ENCODE measurements around the gene PPL. TPM values are rescaled to one million over a fixed set of nuclear protein-coding genes. Genes with fewer than 3 reads are reported as not detected.

The PPL gene
- total RNA-seq, 1 experiment from 2014 or later: 0.04 TPM

GRCh38 chr16:4882000-4882632, 54.8 kb downstream of the PPL start:
- Histone ChIP-seq H3K4me1 (ENCODE audit: insufficient read depth, low read length, poor library complexity, severe bottlenecking) (no peaks in the 10 kb centered on the region), H3K9me3 (ENCODE audit: low read depth, low read length, poor library complexity, severe bottlenecking) (no peaks in the 10 kb centered on the region), H3K27me3 (replicated peaks; ENCODE audit: insufficient read depth, low read depth, low read length, poor library complexity) (no peaks in the 10 kb centered on the region), H3K36me3 (ENCODE audit: insufficient read depth, low read length, poor library complexity, severe bottlenecking) (peaks cover 51% of the 10 kb centered on the region), H3K27ac (ENCODE audit: low read depth, low read length, poor library complexity, severe bottlenecking) (no peak overlapping the region), H3K4me3 (ENCODE audit: low read depth, low read length, poor library complexity, severe bottlenecking) (no peak overlapping the region)
- intact Hi-C loops (cut with micrococcal nuclease; ENCODE audit: unreplicated experiment): no loop called here
- POLR2A ChIA-PET (ENCODE audit: low non-redundant PET): no interaction called here
- TF ChIP-seq CTCF (conservative IDR thresholded peaks at IDR 0.05; ENCODE audit: low read depth, low read length) (no peak), EZH2 (IDR thresholded peaks at IDR 0.05; ENCODE audit: borderline replicate concordance, low read depth, low read length, poor library complexity, severe bottlenecking) (no peak)
- no TSS peak for BruUV-seq (replicated peaks)
- DNase-seq (ENCODE audit: low spot score): no peak
- CTCF ChIA-PET: no interaction called here

- Histone ChIP-seq H3K9me3 (ENCODE audit: low read depth, low read length, poor library complexity, severe bottlenecking) (no peaks in the 10 kb centered on the region), H3K27me3 (replicated peaks; ENCODE audit: insufficient read depth, low read depth, low read length, poor library complexity) (no peaks in the 10 kb centered on the region), H3K4me1 (ENCODE audit: insufficient read depth, low read length, poor library complexity, severe bottlenecking) (no peaks in the 10 kb centered on the region), H3K36me3 (ENCODE audit: insufficient read depth, low read length, poor library complexity, severe bottlenecking) (peaks cover 67% of the 10 kb centered on the region), H3K27ac (ENCODE audit: low read depth, low read length, poor library complexity, severe bottlenecking) (no peak overlapping the region), H3K4me3 (ENCODE audit: low read depth, low read length, poor library complexity, severe bottlenecking) (no peak overlapping the region)
- intact Hi-C loops (cut with micrococcal nuclease; ENCODE audit: unreplicated experiment): no loop called here
- TF ChIP-seq CTCF (conservative IDR thresholded peaks at IDR 0.05; ENCODE audit: low read depth, low read length) (no peak), EZH2 (IDR thresholded peaks at IDR 0.05; ENCODE audit: borderline replicate concordance, low read depth, low read length, poor library complexity, severe bottlenecking) (no peak)
- POLR2A ChIA-PET (ENCODE audit: low non-redundant PET): no interaction called here
- no TSS peak for BruUV-seq (replicated peaks)
- DNase-seq (ENCODE audit: low spot score): no peak
- CTCF ChIA-PET: no interaction called here
These were observed 56.9 kb downstream of the PPL start for GRCh38 chr16:4880006-4880580.

- Histone ChIP-seq H3K4me3 (ENCODE audit: low read depth, low read length, poor library complexity, severe bottlenecking) (no peak overlapping the region), H3K4me1 (ENCODE audit: insufficient read depth, low read length, poor library complexity, severe bottlenecking) (no peaks in the 10 kb centered on the region), H3K9me3 (ENCODE audit: low read depth, low read length, poor library complexity, severe bottlenecking) (no peaks in the 10 kb centered on the region), H3K27me3 (replicated peaks; ENCODE audit: insufficient read depth, low read depth, low read length, poor library complexity) (no peaks in the 10 kb centered on the region), H3K36me3 (ENCODE audit: insufficient read depth, low read length, poor library complexity, severe bottlenecking) (peaks cover 75% of the 10 kb centered on the region), H3K27ac (ENCODE audit: low read depth, low read length, poor library complexity, severe bottlenecking) (no peak overlapping the region)
- TF ChIP-seq EZH2 (IDR thresholded peaks at IDR 0.05; ENCODE audit: borderline replicate concordance, low read depth, low read length, poor library complexity, severe bottlenecking) (no peak), CTCF (conservative IDR thresholded peaks at IDR 0.05; ENCODE audit: low read depth, low read length) (no peak)
- BruUV-seq (replicated peaks): no TSS peak
- DNase-seq (ENCODE audit: low spot score): no peak
- CTCF ChIA-PET: no interaction called here
- intact Hi-C loops (cut with micrococcal nuclease; ENCODE audit: unreplicated experiment): no loop called here
- POLR2A ChIA-PET (ENCODE audit: low non-redundant PET): no interaction called here
These were observed 57.9 kb downstream of the PPL start for GRCh38 chr16:4879049-4879448.
